ENCODE results near the gene MARCHF7. TPM values are rescaled to one million over a fixed set of nuclear protein-coding genes. Genes with fewer than 3 reads are reported as not detected.
"Not testable (repeated sequence)": the region's sequence is repeated elsewhere in the genome, so short reads cannot be mapped to it uniquely, and the experiment has no call there.

Gene MARCHF7
- total RNA-seq, 1 donor, result 191 TPM

DNA sequence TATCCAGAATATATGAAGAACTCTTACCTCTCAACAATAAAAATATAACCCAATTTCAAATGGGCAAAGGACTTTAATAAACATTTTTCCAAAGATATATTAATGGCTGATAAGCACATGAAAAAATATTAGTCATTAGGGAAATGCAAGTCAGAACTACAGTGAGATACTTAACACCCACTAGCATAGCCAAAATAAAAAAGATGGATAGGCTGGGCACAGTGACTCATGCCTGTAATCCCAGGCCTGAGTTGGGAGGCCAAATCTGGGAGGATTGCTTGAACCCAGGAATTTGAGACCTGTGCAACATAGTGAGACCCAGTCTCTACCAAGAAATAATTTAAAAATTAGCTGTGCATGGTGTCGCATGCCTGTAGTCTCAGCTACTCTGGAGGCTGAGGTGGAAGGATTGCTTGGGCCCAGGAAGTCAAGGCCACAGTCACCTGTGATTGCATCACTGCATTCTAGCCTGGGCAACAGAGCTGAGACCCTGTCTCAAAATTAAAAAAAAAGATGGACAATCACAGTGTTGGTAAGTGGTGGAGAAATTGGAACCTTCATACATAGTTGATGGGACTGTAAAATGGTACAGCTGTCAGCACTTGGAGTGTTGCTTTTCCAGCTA is 25.1 kb downstream of the MARCHF7 start:
- no peak overlapping the region for H3K4me3 ChIP-seq (ENCODE audit: low read depth, low read length)
- TF ChIP-seq, protein P1, sequence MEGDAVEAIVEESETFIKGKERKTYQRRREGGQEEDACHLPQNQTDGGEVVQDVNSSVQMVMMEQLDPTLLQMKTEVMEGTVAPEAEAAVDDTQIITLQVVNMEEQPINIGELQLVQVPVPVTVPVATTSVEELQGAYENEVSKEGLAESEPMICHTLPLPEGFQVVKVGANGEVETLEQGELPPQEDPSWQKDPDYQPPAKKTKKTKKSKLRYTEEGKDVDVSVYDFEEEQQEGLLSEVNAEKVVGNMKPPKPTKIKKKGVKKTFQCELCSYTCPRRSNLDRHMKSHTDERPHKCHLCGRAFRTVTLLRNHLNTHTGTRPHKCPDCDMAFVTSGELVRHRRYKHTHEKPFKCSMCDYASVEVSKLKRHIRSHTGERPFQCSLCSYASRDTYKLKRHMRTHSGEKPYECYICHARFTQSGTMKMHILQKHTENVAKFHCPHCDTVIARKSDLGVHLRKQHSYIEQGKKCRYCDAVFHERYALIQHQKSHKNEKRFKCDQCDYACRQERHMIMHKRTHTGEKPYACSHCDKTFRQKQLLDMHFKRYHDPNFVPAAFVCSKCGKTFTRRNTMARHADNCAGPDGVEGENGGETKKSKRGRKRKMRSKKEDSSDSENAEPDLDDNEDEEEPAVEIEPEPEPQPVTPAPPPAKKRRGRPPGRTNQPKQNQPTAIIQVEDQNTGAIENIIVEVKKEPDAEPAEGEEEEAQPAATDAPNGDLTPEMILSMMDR (IDR thresholded peaks at IDR 0.05; ENCODE audit: insufficient read depth, low read length), result no peak
- DNase-seq (ENCODE audit: low read depth), result peak; percentile 37

- TF ChIP-seq, protein P1 (IDR thresholded peaks at IDR 0.05; ENCODE audit: insufficient read depth, low read length), result no peak
- DNase-seq (ENCODE audit: low read depth), result no peak
- H3K4me3 ChIP-seq (ENCODE audit: low read depth, low read length), result no peak overlapping the region
Measured at GRCh38 chr2:159737917-159738296, 25.6 kb downstream of the MARCHF7 start.

DNA sequence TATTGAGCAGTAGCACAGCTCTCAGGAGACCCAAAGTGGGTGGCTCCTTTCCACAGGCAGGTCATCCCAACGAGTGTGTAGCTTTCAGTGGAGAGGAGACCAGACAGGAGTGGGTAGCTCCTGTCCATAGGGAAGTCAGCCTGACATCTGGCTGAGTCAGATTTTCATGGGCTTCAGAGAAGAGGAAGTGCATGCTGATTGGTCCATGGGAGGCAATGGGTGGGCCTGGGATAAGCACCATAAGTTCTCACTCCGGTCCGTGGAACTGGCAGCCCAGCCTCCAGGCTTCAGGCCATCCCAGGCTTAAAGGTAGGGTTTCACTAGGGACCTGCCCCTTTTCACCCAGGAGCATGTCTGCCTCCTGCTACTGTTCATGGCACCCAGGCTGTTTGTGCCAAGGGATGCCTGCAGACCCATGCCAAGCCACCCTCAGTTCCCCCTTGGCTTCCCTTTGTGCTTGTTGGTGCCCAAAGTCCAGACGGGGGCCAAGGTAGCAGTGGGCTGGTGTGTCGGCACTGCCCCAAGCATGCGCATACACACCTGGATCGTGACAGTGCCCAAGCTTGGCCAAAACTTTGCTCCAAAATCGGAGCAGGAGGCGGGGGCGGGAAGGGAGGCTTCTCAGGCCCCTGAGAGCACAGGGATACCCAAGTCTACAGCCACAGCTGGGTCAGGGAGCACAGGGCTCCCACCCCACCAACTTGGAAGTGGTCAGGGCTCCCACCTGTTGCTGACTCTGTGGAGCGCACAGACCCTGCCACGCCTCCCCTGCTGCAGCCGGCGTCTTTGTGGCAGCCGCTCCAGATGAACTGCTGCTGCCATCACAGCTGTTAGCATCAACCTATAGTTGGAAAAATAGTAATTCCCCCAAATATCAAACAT is 26.4 kb downstream of the MARCHF7 start:
- DNase-seq (ENCODE audit: low read depth), result no peak
- H3K4me3 ChIP-seq (ENCODE audit: low read depth, low read length), result no peak overlapping the region
- TF ChIP-seq, protein P1 (IDR thresholded peaks at IDR 0.05; ENCODE audit: insufficient read depth, low read length), result no peak

DNA sequence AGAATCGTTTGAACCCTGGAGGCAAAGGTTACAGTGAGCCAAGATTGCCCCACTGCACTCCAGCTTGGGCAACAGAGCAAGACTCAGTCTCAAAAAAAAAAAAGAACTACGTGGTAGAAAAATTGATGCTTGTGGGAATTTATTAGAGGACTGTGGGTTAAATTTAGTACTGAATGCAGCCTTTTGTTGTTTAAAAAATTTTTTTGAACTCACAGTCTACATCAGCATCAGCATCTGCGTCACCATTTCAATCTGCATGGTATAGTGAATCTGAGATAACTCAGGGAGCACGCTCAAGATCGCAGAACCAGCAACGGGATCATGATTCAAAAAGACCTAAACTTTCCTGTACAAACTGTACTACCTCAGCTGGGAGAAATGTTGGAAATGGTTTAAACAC is 30.5 kb downstream of the MARCHF7 start:
- TF ChIP-seq, protein P1 (IDR thresholded peaks at IDR 0.05; ENCODE audit: insufficient read depth, low read length), result no peak

DNA sequence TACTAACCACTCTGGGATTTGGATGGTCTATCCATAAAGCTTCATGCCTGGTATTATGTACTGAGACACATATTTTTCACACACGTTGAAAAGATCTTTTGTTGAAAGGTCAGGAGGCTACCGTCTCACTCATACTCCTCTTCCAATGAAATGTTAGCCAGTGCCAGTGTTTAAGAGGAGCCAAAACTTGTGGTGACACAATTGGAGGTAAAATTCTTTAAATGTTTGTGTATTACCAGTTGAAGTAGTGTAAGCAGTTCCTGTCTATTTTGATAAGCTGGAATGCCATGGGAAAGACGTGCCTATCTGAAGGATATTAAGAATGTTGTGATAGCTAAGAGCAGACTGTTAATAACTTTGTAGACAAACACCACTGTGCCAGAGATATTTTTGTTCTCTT is 32.1 kb downstream of the MARCHF7 start:
- TF ChIP-seq, protein P1 (IDR thresholded peaks at IDR 0.05; ENCODE audit: insufficient read depth, low read length), result no peak
- no peak overlapping the region for H3K4me3 ChIP-seq (ENCODE audit: low read depth, low read length)
- peak; percentile 51 for DNase-seq (ENCODE audit: low read depth)

More for the DNA sequence above, 30.5 kb downstream of the MARCHF7 start:
- no peak overlapping the region for H3K4me3 ChIP-seq (ENCODE audit: low read depth, low read length)
- DNase-seq (ENCODE audit: low read depth), result no peak

DNA sequence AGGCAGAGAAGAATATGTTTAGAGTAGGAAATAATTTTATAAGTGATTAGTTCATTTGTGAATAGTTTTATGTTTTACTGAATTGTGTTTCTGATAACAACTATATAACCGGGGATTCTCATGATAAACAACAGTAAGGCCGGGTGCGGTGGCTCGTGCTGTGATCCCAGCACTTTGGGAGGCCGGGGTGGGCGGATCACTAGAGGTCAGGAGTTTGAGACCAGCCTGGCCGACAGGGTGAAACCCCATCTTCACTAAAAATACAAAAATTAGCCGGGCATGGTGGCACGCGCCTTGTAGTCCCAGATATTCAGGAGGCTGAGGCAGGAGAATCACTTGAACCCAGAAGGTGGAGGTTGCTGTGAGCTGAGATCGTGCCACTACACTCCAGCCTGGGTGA is 32.9 kb downstream of the MARCHF7 start:
- not testable (repeated sequence) for DNase-seq (ENCODE audit: low read depth); H3K4me3 ChIP-seq (ENCODE audit: low read depth, low read length)

DNA sequence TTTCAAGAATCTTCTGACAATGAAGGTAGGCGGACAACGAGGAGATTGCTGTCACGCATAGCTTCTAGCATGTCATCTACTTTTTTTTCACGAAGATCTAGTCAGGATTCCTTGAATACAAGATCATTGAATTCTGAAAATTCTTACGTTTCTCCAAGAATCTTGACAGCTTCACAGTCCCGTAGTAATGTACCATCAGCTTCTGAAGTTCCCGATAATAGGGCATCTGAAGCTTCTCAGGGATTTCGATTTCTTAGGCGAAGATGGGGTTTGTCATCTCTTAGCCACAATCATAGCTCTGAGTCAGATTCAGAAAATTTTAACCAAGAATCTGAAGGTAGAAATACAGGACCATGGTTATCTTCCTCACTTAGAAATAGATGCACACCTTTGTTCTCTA is 35.8 kb downstream of the MARCHF7 start:
- TF ChIP-seq, protein P1 (IDR thresholded peaks at IDR 0.05; ENCODE audit: insufficient read depth, low read length), result no peak
- H3K4me3 ChIP-seq (ENCODE audit: low read depth, low read length), result no peak overlapping the region
- no peak for DNase-seq (ENCODE audit: low read depth)
